ENCODE results near the gene ARFGEF2.

- TF ChIP-seq, protein P1, sequence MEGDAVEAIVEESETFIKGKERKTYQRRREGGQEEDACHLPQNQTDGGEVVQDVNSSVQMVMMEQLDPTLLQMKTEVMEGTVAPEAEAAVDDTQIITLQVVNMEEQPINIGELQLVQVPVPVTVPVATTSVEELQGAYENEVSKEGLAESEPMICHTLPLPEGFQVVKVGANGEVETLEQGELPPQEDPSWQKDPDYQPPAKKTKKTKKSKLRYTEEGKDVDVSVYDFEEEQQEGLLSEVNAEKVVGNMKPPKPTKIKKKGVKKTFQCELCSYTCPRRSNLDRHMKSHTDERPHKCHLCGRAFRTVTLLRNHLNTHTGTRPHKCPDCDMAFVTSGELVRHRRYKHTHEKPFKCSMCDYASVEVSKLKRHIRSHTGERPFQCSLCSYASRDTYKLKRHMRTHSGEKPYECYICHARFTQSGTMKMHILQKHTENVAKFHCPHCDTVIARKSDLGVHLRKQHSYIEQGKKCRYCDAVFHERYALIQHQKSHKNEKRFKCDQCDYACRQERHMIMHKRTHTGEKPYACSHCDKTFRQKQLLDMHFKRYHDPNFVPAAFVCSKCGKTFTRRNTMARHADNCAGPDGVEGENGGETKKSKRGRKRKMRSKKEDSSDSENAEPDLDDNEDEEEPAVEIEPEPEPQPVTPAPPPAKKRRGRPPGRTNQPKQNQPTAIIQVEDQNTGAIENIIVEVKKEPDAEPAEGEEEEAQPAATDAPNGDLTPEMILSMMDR (IDR thresholded peaks at IDR 0.05; ENCODE audit: borderline replicate concordance, extremely low read depth, low read length, poor library complexity, severe bottlenecking): no peak
- TF ChIP-seq EZH2 (IDR thresholded peaks at IDR 0.05; ENCODE audit: borderline replicate concordance, low read depth, low read length, severe bottlenecking): no peak
These were observed 15.2 kb upstream of the ARFGEF2 start for GRCh38 chr20:48906221-48906877.
